Measurements from ENCODE around the gene GALNT17.

The GALNT17 gene

GRCh38 chr7:71345117-71345884 is 213.4 kb downstream of the GALNT17 start:
- DNase-seq = no peak

- DNase-seq = no peak
Observed at GRCh38 chr7:71348821-71349681, 217.1 kb downstream of the GALNT17 start.

- DNase-seq = no peak
Observed at GRCh38 chr7:71349682-71350481, 217.9 kb downstream of the GALNT17 start.

GRCh38 chr7:71350680-71351079 is 218.7 kb downstream of the GALNT17 start:
- DNase-seq = no peak

- DNase-seq = no peak
Observed at GRCh38 chr7:71354716-71355115, 222.8 kb downstream of the GALNT17 start.

GRCh38 chr7:71361451-71362032 is 229.6 kb downstream of the GALNT17 start:
- DNase-seq = no peak

GRCh38 chr7:71362240-71362639 is 230.3 kb downstream of the GALNT17 start:
- no peak for DNase-seq

GRCh38 chr7:71363223-71363622 is 231.3 kb downstream of the GALNT17 start:
- no peak for DNase-seq

GRCh38 chr7:71363627-71364026 is 231.7 kb downstream of the GALNT17 start:
- no peak for DNase-seq

- DNase-seq = no peak
Observed at GRCh38 chr7:71364551-71364950, 232.6 kb downstream of the GALNT17 start.

- no peak for DNase-seq
Observed at GRCh38 chr7:71372991-71373390, 241.0 kb downstream of the GALNT17 start.

GRCh38 chr7:71377062-71377461 is 245.1 kb downstream of the GALNT17 start:
- no peak for DNase-seq

GRCh38 chr7:71377469-71377868 is 245.5 kb downstream of the GALNT17 start:
- no peak for DNase-seq

GRCh38 chr7:71384094-71384493 is 252.2 kb downstream of the GALNT17 start:
- no peak for DNase-seq

- no peak for DNase-seq
Observed at GRCh38 chr7:71385330-71385729, 253.4 kb downstream of the GALNT17 start.

GRCh38 chr7:71386152-71386785 is 254.3 kb downstream of the GALNT17 start:
- no peak for DNase-seq

- DNase-seq = no peak
Observed at GRCh38 chr7:71388181-71388580, 256.2 kb downstream of the GALNT17 start.

- DNase-seq = no peak
Observed at GRCh38 chr7:71389976-71390375, 258.0 kb downstream of the GALNT17 start.

GRCh38 chr7:71393661-71394060 is 261.7 kb downstream of the GALNT17 start:
- DNase-seq = no peak

GRCh38 chr7:71402684-71403083 is 270.7 kb downstream of the GALNT17 start:
- DNase-seq = no peak

GRCh38 chr7:71403202-71403946 is 271.4 kb downstream of the GALNT17 start:
- no peak for DNase-seq
